HG02938 (cell line): Measurements from ENCODE around the gene SLFN13.
"Not testable (repeated sequence)": the region's sequence is repeated elsewhere in the genome, so short reads cannot be mapped to it uniquely, and the experiment has no call there.

Experiments used
- ATAC-seq: cut with Tn5 transposase; IDR thresholded peaks from one replicate; pipeline ENCODE4 v1.9.1; 2021; ENCODE audit warnings: mild to moderate bottlenecking, moderate library complexity; ENCODE audit not compliant: unreplicated experiment

Gene SLFN13, protein sequence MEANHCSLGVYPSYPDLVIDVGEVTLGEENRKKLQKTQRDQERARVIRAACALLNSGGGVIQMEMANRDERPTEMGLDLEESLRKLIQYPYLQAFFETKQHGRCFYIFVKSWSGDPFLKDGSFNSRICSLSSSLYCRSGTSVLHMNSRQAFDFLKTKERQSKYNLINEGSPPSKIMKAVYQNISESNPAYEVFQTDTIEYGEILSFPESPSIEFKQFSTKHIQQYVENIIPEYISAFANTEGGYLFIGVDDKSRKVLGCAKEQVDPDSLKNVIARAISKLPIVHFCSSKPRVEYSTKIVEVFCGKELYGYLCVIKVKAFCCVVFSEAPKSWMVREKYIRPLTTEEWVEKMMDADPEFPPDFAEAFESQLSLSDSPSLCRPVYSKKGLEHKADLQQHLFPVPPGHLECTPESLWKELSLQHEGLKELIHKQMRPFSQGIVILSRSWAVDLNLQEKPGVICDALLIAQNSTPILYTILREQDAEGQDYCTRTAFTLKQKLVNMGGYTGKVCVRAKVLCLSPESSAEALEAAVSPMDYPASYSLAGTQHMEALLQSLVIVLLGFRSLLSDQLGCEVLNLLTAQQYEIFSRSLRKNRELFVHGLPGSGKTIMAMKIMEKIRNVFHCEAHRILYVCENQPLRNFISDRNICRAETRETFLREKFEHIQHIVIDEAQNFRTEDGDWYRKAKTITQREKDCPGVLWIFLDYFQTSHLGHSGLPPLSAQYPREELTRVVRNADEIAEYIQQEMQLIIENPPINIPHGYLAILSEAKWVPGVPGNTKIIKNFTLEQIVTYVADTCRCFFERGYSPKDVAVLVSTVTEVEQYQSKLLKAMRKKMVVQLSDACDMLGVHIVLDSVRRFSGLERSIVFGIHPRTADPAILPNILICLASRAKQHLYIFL

GRCh38 chr17:35448214-35448898 lies at the start of gene SLFN13:
Gene SLFN13, minus strand, starts transcription at chr17:35448766. Its CDS starts 3,086 bp downstream, at chr17:35445680.
- peak; percentile 61 for ATAC-seq

GRCh38 chr17:35496451-35497290 lies 48.1 kb upstream of the SLFN13 start:
- no peak for ATAC-seq

GRCh38 chr17:35493040-35493439 lies 44.5 kb upstream of the SLFN13 start:
- no peak for ATAC-seq

DNA sequence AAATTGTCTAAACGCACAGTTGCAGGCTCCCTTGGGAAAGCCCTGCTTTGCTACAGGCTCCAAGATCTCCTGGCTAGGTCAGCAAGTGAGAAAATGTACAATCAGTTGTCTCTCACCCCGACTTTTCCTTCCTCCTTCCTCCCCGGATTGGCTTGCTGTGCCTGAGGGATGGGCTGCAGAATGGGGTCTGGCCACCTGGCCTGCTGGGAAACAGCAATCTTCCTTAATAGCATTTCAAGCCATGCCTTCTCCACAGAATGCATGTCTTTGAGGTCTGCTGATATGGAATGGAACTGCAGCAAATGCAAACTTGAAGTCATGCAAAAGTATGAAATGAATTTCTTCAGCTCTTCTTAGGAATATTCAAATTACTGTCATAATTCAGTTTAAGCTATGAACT lies 42.9 kb upstream of the SLFN13 start:
- ATAC-seq, result no peak

DNA sequence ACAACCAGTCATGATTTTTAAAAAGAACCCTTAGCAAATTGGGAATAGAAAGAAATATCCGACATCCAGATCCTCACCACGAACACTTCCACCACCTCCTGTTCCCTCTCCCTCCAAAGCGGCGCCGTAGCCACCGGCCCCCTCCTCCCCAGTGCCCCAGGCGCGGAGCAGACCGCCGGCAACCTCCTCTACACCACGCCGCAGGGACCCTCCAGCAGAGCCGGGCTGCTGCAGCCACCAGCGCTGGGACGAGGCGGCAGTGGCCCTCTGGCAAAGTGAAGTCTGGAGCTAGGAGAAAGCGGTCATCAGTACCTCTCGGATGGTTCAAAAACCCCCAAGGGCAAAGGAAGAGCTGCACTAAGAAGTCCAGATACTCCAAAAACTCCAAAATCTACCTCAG lies 41.4 kb upstream of the SLFN13 start:
- ATAC-seq, result no peak

GRCh38 chr17:35488991-35489390 lies 40.4 kb upstream of the SLFN13 start:
- no peak for ATAC-seq

DNA sequence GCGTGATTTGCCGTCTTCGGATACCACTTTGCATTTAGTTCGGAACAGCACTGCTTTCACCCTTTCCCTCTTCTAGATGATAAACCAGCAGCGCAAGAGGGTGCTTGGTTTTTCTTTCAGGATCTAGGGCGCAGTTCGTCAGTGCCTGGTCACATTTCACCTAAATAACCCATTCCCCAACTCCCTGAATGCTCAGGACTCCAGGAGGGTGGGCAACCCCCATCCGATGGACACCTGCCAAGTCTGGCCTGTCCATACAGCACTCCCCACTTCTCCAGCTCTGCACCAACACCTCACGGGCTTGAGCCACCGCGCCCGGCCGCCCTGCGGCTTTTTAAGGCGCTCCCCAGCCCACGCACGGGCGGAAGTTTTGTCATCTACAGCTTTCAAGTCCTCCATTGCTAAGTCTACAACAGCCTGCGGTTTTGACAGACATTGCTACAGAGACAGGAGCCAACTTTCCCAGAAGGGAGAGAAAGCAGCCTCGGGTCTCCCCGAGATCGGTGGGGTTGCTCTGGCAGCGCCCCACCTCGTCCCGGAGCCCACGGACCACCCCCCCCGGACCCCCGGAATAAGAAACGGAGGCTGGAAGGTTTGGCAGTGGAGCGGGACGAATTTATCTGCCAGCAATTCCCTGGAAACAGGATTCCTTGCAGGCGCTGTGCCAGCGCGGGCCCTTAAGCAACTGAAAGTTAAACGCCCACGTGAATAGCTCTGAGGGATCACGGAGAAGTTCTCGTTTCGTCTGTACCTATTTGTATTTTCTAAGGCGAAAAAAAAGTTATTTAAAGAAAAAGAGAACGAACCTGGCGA lies 38.6 kb upstream of the SLFN13 start:
- ATAC-seq, result no peak

- no peak for ATAC-seq
Measured at GRCh38 chr17:35479271-35479670, 30.7 kb upstream of the SLFN13 start.

GRCh38 chr17:35477248-35477647 lies 28.7 kb upstream of the SLFN13 start:
- ATAC-seq, result no peak

DNA sequence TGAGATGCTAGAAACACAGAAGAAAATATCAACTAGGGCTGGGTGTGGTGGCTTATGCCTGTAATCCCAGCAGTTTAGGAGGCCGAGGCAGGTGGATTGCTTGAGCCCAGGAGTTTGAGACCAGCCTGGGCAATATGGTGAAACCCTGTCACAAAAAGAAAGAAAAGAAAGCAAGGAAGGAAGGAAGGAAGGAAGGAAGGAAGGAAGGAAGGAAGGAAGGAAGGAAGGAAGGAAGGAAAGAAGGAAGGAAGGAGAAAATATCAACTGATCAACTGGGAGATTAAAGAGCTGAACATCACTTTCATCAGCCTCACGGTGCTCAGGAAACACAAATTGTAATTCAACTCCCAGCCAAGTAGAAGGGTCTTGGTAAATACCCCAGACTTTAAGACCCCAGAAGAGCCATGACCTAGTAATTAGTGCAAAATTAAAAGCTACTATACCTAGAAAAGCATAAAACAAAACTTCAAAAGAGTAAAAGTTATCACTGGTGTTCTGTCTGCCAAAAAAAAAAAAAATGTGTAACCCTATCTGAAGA lies 27.8 kb upstream of the SLFN13 start:
- ATAC-seq, result no peak

- no peak for ATAC-seq
Measured at GRCh38 chr17:35468475-35468874, 19.9 kb upstream of the SLFN13 start.

DNA sequence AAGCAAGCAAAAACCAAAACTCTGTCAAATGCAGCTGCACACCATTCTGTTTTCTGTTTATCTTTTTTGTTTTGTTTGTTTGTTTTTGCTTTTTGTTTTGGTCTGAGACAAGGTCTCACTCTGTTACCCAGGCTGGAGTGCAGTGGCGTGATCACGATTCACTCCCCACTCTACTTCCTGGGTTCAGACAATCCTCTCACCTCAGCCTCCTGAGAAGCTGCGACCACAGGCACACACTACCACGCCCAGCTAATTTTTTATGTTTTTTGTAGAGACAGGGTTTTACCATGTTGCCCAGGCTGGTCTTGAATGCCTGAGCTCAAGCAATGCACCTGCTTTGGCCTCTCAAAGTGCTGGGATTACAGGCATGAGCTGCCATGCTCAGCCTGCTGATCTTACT lies 19.3 kb upstream of the SLFN13 start:
- no peak for ATAC-seq

DNA sequence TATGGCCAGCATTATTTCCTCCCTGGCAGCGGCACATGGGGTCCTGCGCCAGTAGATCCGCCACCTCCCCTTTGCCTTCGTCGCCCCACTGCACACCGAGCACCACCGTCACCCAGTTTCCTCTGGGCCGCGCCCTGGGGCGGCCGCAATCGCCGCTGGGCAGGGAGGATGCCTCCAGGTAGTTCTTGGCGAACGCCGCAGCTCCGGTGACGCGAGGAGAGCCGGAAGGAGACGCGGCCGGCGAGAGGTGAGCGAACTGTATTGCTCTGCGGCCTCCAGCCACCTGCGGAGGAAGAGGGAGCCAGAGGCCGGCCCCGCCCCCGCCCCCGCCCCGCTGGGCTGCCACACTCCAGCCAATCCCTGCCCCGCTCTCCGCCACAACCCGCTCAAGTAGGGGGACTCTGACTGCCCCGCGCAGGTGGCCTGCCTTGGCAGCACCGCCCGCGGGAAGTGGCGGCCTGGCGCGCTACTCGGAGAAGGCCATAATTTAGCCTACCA lies 11.8 kb upstream of the SLFN13 start:
- no peak for ATAC-seq

DNA sequence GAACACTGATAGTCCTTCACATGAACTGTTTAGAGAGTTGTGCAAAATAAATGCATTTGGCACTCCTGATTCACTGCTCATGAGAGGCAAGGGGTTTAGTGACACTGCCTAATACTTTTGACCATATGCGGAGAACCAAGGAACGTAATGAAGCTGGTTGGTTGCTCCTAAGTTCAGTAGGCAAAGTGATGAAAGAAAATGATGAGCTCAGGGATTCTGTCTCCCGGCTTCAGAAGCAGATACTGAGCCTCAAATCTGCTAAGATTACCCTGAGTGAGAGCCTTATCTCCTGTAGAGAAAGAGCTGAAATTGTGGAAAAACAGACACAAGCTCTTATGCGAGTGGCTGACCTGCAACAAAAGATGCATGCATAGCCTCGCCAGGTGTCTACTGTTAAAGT lies 5.5 kb upstream of the SLFN13 start:
- not testable (repeated sequence) for ATAC-seq

DNA sequence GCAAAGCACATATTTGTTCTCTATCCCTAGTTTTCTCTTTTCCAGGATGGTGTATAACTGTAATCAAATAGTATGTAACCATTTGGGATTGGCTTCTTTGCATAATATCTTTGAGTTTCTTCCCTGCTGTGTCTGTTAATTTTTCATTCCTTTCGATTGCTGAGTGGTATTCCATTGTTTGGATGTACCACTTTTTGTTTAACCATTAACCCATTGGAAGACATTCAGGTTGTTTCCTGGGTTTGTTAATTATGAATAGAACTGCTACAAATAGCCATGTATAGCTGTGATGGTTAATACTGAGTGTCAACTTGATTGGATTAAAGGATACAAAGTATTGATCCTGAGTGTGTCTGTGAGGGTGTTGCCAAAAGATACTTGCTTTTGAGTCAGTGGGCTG lies 4.6 kb upstream of the SLFN13 start:
- ATAC-seq, result no peak

DNA sequence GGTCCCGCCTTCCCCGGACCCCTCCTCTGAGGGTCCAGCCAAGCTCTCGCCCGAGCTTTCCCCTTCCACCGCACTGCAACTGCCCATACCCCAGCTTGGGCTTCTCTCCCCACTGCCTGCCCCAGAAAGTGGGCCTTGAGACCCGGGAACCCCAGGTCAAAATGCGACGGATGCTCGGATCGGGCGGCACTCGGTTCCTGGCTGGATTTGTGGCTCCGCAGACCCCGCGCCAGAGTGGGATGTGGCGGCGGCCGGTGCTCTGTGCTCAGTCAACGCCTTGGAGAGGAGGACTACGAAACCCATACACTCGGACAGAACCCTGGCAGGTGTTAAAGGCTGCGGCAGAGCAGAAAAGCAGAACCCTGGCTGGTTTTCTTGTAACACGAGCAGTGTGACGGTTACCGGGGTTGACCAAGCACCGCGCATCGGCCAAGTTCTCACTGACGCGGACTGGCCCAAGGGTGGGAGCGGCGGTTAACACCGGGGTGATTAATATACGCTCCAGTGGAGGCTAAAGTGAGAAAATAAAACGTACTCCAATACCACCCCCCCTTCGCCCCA lies 885 bp upstream of the SLFN13 start:
- peak; percentile 36 for ATAC-seq

GRCh38 chr17:35448899-35449227 lies 297 bp upstream of the SLFN13 start:
- ATAC-seq, result no peak

GRCh38 chr17:35447499-35447898 lies 1.1 kb downstream of the SLFN13 start:
- no peak for ATAC-seq

DNA sequence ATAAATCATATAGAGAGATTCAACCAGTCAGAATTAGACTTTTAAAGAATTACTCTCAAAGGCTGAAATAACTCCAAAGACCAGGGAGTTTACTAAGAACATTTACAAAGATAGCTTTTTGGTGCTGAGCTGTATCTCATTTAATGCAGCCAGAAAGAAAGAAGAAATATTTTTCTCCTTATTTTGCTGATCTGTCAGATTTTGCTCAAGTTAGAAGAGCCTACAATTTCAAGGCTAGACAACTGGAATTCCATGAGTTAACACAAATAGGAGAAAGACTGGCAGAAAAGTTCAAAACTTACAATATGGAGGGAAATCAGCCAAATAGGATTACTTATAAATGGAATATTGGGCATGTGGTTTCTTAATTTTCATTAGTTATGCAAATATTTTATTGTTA lies 10.1 kb downstream of the SLFN13 start:
- no peak for ATAC-seq
